D341Med (cell line): ENCODE results near the gene CCDC117.

Experiments used
- DNase-seq: peaks from one replicate; pipeline ENCODE4 v3.0.0; 2012; ENCODE audit warnings: low spot score

CCDC117 gene

GRCh38 chr22:28769394-28770085 is 3.0 kb upstream of the CCDC117 start:
- DNase-seq, result no peak

DNA sequence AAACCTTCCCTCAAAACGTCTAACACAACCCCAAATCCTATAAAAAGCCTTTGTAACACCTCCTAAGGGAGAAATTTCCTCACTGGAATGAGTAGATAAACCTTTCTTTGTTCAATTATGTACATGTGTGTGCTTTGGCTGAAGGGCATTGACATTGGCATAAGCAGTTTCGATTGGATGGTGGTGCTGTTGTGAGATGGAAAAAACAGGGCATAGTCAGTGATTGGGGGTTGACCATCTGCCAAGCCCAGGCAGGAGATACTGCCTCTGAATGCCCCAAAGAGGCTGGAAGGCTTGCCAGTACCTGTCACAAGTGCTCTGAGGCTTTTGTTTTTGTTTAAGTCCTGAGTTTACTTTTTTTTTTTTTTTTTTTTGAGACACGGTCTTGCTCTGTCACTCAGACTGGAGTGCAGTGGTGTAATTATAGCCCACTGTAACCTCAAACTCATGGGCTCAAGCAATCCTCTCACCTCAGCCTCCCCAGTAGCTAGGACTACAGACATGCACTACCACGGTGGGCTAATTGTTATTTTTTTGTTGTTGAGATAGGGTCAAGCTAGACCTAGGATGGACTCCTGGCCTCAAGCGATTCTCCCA is 1.2 kb upstream of the CCDC117 start:
- DNase-seq, result no peak

DNA sequence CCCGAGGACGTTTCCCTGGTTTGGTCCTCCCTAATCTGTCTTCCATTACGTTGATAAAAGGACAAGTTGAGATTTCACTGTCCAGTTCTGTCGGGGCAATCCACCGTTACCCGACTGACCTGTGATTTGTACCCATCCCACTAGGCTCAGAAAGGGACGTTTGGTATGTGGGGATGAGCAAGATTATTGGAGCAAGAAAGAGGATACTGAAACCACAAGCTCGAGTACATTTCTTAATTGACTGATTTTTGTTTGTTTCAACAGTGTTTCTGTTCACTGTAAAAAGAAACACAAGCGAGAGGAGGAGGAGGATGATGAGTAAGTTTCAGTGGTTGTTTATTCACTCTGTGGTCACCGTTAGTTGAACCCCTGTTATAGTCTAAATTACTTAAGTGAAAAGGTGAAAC is 969 bp downstream of the CCDC117 start:
- no peak for DNase-seq

GRCh38 chr22:28774378-28774777 is 1.9 kb downstream of the CCDC117 start:
- DNase-seq, result no peak

DNA sequence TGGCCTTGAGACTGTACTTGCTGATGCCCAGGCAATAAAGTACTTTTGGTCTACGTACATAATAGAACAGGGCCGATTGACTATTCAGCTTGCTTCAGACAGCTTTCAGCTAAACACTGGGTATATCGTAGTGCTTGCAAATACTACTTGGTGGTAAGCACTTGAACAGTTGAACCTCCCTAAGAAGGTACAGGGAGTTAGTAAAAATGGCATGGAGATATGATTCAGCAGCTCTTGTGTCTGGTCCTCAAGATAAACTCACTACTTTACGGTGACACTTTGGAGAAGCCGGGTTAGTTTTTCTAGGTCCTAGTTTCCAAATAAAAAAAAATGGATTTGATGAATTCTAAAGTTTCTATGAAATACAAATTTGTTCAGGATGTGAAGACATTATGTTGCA is 7.3 kb downstream of the CCDC117 start:
- no peak for DNase-seq

DNA sequence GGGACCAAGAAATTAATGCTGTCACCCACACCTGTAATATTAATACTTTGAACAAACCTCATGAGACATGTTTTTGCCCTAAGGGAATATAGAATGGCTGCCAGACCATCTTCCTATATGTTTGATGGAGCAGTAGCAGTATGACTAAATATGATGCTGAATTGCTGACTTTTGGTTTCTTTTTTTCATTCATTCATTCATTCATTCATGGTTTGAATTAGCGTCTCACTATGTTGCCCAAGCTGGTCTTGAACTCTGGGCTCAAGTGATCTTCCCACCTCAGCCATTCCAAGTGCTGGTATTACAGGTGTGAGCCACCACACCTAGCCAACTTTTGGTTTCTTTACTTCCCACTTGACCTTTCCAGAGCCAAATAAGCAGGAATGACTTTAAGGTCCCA is 7.8 kb downstream of the CCDC117 start:
- DNase-seq, result no peak

GRCh38 chr22:28783786-28784671 is 11.5 kb downstream of the CCDC117 start:
- no peak for DNase-seq

- DNase-seq, result no peak
Measured at GRCh38 chr22:28788601-28789000, 16.1 kb downstream of the CCDC117 start.

GRCh38 chr22:28791124-28791523 is 18.6 kb downstream of the CCDC117 start:
- DNase-seq, result no peak

DNA sequence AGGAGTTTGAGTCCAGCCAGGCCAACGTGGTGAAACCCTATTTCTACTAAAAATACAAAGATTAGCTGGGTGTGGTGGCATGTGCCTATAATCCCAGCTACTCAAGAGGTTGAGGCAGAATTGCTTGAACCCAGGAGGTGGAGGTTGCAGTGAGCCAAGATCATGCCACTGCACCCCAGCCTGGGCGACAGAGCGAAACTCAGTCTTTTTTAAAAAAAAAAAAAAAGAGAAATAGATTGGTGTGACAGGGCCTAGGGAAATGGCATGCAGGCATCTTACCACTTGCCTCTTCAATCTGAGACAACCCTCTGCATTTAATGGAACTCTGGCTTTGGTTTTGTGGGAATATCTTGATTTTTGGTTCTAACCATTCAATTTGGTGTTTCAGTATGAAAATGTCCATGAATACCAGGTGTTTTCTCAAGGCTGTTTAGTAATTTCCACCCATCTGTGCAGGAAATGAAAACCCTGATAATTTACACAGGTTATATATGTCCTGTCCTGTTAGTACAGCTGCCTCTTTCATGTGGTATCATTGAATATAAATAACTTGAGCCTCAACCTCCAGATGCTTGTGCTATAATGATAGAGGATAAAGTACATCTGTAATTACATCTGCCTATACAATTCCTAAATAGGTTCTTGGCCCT is 19.5 kb downstream of the CCDC117 start:
- no peak for DNase-seq

DNA sequence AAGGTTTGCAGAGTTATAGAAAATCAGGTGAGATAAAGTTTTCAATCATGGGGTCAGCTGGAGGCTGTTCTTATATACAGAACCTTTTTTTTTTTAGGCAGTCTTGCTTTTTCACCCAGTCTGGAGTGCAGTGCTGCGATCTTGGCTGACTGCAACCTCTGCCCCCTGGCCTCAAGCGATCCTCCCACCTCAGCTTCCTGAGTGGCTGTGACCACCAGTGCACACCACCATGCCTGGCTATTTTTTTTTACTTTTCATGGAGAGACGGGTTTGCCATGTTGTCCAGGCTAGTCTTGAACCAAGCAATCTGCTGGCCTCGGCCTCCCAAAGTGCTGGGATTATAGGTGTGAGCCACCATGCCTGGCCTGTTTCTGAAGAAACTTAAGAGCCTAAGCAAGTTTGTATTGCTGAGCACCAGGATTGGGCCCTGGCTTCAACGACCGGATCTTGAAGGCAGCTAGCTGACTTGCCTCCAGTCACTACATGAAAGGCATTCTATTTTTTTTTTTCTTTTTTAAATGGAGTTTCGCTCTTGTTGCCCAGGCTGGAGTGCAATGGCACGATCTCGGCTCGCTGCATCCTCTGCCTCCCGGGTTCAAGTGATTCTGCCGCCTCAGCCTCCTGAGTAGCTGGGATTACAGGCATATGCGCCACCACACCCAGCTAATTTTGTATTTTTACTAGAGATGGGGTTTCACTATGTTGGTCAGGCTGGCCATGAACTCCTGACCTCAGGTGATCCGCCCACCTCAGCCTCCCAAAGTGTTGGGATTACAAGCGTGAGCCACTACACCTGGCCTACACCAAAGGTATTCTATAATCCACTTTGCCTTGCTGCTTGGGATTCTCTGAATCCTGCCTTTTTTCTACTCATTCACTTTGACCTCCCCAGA is 20.2 kb downstream of the CCDC117 start:
- no peak for DNase-seq

DNA sequence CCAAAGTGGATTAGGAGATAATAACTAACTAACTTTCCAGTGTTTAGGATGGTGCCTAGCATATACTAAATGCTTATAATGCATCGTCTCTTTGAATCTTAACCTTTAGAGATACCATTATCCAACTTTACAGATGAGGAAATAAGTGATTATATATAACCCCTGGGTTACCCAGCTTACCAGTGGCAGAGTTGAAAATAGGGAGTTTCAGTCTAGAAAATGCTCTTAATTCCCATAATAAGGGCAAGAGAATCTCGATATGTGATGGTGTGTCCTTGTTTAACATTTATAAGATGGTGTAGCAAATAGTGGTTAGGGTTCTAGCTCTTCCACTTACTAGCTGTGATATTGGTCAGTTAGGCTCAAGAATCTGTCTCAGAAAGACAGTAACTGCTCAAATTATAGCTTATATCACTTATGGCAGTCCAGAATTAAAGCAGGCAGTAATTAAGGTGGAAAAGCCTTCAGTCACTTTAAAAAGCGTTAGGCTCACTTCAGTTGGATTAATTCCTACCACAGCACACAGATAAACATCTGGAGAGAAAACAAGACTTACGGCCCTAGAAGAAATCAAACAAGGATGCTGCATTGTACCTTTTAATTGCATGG is 21.6 kb downstream of the CCDC117 start:
- DNase-seq, result no peak

DNA sequence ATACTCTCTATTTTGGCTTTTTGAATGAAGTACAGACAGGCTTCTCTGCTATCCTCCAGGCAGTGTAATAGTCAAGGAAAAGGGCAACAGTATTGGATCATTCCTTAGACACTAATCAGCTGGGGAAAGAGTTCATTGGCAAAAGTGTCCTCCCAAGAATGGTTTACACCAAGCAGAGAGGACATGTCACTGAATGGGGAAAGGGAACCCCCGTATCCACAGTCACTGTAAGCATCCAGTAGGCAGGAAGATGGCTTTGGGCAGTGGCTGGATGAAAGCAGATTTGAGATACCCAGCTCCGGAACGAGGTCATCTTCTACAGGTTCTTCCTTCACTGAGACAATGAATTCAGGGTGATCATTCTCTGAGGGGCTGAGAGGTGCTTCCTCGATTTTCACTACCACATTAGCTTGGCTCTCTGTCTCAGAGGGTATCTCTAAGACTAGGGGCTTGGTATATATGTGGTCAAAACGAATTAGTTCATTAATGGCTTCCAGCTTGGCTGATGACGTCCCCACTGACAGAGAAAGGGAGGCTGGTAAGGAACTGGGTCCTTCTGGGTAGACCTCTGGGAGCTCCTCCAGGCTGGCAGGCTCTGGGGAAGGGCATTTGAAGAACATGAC is 22.7 kb downstream of the CCDC117 start:
- DNase-seq, result no peak

- DNase-seq, result no peak
Measured at GRCh38 chr22:28795932-28796856, 23.7 kb downstream of the CCDC117 start.

GRCh38 chr22:28798810-28799605 is 26.5 kb downstream of the CCDC117 start:
- peak; percentile 42 for DNase-seq

GRCh38 chr22:28799606-28800307 is 27.3 kb downstream of the CCDC117 start:
- DNase-seq, result peak; percentile 79

DNA sequence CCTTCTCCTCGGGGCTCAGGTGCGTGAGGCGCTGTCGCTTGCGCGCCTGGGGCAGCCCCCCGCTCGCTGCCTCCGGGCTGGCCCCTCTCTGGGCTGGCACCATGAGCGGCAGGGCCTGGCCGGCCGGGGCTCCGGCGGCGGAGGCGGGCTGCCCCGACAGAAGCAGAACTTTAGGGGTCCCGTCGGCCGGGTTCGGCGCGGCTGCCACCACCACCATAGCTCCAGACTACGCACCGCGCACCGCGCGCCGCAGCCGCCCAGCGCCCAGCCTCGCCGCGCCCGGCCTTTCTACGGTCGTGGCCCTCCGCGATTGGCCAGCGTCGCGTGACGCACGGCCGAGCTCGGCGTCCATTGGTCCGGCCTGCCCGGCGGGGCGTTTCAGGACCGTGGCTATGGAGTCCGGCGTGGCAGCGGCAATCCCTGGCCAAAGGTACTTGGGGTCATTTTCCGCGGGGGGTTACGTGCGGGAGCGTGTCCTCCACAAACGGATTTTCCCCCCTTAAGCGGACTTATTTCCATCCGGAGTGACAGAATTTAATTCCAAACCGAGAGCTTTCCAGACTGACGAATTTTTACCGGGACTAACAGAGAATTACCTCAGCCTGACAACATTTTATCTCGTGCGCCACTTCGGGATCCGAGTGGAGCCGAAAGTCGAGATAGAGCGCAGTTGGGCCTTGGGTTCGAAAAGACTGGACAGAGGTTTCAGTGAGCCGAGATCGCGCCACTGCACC is 28.0 kb downstream of the CCDC117 start, which contains the start of gene XBP1:
Gene XBP1 (minus strand): TSS at position 262 of the 734 bp plus-strand sequence.
- DNase-seq, result peak; percentile 99
